HG03159 (cell line): ENCODE data around the gene GNB1L.
"Not testable (repeated sequence)": the region's sequence is repeated elsewhere in the genome, so short reads cannot be mapped to it uniquely, and the experiment has no call there.

Experiments
- ATAC-seq: cut with Tn5 transposase; IDR thresholded peaks from one replicate; pipeline ENCODE4 v1.9.1; 2021; ENCODE audit warnings: mild to moderate bottlenecking, moderate library complexity; ENCODE audit not compliant: unreplicated experiment

GNB1L gene

DNA sequence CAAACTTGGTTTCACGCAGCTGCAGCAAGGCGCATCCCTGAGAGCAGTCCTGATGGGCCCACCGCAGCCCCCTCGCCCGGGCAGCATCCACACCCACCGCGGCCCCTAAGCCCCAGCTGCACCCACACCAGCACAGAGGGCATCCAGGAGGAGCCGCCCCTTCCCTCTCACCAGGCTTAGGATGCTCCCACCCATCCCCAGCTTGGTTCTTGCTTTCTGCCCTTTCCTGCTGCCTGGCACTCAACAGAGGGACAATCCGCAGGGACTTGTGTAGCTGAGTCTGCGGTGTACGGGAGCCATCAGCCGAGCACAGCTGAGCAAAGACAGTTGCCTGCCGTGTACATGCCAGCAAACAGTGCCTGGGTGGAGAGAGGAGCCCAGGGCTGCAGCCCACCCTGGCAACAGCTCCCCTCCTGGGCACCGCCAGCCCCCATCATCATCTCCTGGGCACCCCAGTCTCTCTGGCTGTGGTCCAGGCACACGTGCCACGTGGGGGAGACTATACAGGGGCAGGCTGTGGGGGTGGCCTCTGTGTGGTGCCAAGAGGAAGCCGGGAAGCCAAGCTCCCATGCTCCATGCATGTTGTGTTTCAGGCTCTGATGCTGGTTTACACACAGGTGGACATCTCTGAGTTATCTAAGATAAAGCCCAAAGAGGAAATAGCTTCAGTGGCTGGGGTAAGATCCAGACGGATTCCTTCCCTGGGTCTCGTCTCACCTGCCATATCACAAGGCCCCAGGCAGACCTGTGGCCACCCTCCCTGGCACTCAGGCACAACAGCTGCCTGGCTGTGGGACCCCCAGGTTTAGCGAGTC is 36.0 kb upstream of the GNB1L start:
- no peak for ATAC-seq

DNA sequence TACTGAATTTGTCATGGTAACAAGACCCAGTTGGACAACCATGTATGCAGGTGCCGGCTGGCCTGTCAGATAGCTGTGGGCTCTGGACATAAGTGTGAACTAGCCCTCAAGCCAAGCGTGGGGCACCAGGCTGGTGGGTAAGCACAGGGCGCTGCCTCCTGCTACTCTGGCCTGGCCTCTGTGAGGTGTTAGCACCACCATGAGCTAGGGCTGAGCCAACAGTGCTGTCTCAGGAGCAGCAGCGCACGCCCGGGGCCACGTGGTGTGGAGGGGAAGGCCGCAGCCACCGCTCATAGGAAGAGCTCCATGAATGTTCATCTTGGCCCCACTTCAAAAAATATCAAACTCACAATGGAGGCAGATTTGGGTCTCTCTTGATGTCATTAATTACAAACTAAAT is 35.3 kb upstream of the GNB1L start:
- ATAC-seq: no peak

DNA sequence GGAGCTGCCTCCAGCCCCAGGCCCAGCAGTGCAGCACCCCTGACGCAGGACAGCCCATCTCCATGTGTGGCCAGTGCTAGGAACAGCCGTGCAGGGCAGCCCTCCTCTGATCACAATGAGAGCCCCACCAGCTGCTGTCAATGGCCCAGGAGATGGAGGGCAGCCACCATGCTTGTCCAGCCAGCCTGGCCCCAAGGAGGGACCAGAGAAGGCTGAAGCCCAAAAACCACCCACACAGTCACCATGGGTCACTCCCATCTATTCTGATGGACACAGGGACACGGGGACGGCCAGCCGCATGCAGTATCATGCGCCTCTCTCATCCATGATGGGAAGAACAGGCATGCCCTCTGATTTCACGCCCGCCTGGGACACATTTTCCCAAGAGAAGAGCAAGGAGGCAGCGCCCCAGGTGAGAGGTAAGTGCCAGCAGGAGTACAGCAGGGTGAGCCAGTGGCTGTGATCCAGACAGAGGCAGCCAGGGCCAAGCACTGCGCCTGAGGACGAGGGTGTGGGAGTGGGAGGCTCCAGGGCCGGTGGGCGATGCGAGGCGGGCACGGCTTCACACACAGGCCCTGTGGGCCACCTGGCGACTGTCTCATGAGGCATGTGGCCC is 33.6 kb upstream of the GNB1L start:
- no peak for ATAC-seq

DNA sequence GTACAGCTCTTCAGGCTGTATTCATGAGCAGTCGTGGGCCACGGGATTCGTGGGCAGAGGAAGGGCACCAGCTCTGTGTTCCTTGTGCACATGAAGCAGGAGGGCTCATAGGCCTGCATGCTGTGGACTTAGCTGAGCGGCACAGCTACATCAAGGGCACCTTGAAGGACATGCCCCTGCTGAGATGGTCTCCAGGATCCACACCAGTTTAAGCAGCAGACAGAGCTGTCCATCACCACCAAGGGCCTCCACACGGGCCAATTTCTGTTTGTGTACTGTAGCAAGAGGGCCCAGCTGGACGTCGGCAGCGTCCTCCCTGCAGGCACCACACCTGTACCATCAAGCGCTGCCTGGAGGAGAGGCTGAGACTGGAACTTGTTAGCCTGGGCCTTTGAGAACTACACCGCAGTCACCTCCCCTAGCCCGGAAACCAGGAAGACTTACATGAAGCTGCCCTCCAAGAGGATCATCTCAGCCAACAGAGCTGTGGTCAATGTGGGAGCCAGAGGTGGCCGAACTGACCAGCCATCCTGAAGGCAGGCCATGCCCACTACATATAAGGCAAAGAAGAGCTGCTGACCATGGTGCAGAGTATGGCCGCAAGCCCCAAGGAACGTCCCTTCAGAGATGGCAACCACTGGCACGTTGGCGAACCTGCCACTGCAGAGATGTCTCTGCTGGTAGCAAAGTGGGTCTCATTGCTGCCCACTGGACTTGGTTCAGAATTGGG is 32.7 kb upstream of the GNB1L start:
- ATAC-seq: no peak

DNA sequence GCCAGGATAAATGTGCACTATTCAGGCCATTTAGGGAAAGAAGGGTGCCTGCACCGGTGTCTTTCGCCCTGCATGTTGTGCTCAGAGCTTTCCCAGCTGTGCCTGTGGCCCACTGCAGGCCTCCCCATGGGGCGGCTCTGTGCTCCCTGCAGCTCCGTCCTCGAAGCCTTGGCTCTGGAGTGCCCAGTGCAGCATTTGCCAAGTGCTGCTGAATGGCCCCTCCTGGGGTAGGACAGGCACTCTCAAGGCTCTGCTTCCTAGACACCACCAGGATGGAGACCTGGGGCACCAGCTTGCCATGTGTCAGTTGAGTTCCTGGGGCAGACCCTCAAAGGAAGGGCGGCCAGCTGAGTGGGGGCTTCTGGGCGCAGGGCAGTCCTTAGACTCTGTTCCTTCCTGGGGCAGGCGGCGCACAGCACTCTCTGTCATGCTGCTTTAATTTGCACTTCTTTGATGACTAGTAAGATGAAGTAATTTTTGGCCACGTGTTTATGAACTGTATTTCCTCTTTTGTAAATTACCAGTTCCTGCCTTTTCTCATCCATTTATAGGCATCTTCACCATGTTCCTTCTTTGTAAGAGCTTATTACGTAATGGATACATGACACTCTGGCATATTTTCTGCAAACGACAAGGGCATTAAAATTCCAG is 32.1 kb upstream of the GNB1L start:
- no peak for ATAC-seq

DNA sequence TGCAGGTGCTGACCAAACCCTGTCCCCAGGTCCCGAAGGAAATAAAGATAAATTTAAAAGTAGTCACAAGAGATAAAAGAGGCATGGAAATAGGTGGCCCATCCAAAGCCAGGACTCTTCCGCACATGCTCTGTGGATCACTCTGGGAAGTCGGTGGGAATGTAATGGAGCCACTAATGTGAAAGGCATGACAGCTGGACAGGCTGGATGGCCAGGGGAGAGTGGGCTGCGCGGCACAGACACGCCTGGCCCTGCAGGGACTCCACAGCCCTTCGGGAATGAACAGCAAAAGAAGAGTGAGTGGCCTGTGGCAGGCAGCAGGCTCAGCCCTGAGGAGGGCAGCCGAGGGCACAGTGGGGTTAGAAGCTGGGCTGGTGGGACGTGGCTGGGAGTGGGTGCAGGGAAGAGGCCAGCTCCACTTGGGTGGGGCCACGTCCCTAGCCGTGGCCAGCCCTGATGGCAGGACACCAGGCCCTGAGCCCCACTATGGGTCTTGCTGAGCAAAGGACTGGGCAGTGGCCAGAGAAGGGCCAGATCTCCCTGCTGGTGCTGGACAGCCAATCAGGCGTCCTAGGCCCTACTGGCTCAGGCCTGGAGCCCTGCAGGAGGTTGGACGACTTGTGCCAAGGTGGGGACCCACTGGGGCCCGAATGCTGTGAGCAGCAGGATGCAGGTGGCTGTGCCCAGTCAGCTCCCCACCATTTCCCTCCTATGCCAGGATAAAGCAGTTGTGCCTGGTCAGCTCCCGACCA is 31.3 kb upstream of the GNB1L start:
- no peak for ATAC-seq

DNA sequence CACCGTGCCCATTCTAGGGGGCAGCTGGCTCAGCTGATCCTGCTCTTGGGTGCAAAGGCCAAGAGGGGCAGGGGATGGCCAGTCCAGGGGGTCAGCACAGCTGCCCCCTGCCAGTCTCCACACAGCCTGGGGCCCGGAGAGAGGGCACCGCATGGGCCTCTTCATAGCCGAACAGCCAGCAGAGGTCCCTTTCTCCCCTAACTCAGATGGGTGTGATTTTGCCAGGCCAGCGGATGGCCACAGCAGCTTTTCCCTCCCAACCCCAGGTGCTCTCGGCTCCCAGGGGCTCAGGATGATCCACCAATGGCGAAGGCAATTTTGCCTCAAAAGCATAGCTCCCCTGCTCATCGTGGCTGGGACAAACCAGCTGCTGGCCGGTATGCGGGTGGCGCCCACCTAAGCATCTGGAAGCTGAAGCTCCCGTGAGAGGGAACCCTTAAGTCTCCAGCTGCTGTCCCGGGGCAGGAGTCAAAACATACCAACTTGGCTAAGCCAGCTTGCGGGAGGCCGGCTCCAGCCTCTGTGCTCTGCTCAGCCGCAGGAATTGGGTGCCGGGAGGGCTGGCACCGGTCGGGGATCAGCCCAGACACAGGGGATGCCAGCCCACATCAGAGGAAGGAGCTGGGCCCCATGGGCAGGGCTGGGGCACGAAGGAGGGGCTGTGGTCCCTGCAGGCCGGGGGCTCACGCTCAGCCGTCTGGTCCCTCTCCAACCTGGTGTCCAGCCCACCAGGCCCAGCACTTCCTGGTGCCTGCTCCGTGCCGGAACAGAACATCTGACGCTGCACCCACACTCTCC is 30.5 kb upstream of the GNB1L start:
- no peak for ATAC-seq

DNA sequence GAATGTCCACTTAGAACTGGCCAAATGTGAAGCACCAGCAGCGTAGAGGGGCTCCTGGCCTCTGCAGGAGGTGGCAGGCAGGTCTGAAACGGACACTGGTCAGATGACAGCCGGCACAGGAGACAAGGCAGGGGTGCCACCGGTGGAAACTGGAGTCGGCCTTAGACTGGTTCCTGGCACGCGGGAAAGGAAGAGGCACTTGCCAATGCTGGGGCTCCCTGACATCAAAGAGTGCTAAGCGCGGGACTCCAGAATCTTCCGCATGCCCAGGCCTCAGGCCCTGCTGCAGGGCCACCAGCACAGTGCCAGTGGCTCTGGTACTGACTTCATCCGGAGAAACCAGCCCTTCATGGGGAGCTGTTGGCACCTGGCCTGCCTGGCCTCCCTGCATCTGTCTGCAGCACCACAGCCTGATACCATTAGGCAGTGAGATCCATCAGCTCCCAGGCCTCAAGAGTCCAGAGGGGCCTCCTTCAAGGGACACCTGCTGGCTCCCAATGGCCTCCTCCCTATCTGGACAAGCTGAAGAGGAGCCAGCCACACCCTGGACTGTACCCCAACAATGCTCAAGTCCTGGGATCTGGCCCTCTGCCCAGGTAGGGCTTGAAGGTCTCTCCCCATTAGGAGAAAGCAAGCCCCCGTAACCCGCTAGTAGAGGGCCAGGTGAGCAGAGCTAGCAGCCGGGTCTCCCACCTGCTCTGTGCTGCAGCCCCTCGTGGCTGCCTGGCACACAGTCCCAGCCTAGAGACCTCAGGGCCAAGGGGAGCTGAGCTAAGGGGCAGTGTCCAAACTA is 29.7 kb upstream of the GNB1L start:
- no peak for ATAC-seq

DNA sequence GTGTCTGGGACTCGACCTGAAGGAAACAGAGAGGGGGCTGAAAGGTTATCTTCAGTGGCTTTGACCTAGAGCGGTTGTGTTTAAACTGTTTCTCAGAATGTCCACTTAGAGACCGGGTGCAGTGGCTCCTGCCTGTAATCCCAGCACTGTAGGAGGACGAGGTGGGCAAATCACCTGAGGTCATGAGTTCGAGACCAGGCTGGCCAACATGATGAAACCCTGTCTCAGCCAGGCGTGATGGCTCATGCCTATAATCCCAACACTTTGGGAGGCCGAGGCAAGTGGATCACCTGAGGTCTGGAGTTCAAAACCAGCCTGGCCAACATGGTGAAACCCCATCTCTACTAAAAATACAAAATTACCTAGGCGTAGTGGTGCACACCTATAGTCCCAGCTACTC is 28.8 kb upstream of the GNB1L start:
- ATAC-seq: not testable (repeated sequence)

DNA sequence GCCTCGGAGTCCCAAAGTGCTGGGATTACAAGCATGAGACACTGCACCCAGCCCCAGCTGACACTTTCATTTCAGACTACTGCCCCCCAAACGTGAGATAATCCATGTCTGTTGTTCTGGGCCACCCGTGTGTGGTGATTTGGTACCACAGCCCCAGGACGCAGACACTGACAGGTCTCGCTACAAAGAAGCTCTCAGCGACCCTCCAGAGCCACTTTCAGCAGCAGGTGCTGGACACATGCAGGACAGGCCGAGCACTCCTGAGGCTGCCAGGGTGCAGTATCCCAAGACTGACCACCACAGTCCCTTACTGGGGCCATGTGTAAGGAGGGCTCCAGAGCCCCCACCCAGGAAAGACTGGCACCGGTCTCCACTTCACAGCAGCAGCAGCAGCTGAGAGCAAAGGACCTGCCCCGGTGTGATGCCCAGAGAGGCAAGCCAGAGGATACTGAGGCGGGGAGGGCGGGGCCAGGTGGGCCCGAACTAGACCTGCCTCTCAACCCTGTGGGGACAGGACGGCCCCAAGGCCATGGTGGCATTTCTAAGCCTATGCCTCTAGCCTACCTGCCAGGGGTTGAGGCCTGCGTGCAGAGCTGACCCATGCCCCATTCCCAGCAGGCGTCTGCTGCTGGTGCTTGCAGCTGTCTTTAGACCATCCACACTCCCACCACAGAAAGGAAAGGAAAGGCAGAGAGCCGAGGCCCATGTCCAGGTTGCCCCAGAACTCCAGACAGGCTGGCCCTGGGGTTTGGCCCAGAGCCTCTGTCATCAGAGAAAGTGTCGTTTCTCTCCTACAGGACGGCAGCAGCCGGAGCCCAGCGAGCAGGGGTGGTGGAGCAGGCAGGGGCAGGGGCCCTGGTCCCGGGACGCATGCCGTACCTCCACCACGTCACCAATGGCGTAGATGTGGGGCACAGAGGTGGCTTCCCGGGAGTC is 28.0 kb upstream of the GNB1L start:
- ATAC-seq: no peak

DNA sequence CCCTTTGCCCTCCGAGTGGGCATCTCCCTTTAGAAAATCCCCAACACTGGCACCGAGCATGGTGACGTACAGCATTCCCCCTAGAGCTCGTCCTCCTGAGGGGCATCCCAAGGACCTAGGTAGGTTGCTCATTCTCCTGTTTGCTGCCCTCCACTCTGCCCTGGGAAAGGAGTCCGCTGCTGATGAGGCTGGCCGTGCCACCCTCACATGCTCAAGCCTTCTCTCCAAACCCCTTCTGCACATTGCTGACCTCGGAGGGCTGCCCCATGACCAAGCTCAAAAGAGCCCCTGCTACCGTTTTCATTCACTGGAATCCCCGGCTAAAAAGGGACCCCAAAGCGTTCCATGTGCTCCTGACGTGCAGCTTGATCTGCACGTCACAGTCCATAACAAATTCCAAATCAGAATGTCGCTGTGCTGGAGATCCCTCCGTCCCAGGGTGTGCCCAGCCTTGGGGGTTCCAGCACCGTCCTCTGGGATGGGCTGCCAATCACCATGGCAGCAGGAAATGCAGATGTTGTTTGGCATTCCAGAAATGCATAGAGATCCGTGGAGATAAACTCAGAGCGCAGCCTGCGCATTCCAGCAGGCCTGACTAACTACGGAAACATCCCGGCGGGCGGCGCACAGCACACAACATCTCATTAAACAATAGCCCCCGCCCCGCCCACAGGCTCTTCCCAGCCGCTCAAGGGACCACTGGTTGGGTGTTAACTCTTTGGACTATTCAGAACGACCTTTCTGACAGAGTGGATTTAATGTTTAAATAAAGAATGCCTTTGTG is 26.3 kb upstream of the GNB1L start:
- no peak for ATAC-seq

DNA sequence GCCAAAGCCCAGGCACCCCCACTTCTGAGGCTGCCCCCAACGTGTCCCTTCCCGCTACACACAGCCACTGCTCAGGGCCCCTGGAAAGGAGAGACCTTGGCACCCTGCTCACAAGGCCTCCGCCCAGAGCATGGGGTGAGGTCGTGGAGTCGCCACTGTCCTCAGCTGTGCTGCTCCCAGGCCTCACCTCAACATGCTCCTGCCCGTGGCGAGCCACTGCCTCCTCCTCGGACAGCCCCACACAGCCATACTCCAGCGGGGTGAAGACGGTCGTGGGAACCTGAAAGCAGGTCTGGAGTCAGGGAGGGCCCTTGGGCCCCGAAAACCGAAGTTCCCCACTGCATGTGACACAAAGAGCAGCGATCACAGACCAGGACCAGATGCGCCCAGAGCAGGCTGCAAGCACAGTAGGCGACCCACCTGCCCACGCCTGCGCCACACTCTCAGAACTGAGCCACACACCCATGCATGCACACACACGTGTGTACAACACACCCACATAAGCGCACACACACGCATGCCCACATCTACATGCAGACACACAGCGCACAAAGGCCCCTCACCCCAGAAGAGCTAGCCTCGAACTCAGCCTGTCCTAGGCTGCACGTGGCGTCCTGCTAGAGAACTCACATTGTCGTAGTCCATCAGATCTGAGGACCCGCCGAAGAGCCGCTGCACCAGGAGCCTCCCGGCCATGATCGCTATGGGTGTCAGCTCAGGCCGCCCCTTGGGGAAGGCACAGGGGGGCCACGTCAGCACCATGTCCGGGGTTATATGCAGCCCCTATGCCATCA is 25.5 kb upstream of the GNB1L start:
- no peak for ATAC-seq

DNA sequence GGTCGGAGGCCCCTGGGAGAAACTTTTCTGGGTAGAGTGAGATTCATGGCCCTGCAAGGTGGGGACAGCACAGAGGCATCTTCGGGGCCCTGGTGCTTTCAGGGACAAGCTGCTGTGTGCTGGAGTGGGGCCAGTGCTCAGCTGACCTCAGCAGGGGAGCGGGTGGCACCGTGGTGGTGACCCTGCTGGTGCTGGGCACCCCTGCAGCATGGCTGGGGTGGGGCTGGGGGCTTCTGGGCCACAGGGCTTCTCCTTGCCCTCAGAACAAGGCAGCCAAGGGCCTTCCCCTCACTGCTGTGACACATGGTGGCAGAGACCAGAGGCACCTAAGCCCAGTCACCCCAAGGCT is 24.9 kb upstream of the GNB1L start:
- no peak for ATAC-seq

DNA sequence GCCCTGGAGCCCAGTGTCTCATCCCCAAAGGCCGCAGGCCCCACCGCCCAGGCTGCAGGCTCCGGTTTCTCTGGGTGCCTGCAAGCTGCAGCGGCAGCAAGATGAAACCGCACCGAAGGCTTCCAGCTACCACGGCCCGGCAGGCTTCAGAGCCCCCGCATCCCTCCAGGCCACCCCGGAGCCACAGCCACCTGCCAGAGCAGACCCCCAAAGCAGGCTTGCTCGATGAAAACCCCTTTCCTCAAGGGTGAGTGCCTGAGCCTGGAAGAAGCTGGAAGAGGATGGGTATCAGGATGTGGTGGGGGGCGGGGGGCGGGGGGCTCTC is 24.5 kb upstream of the GNB1L start:
- no peak for ATAC-seq

DNA sequence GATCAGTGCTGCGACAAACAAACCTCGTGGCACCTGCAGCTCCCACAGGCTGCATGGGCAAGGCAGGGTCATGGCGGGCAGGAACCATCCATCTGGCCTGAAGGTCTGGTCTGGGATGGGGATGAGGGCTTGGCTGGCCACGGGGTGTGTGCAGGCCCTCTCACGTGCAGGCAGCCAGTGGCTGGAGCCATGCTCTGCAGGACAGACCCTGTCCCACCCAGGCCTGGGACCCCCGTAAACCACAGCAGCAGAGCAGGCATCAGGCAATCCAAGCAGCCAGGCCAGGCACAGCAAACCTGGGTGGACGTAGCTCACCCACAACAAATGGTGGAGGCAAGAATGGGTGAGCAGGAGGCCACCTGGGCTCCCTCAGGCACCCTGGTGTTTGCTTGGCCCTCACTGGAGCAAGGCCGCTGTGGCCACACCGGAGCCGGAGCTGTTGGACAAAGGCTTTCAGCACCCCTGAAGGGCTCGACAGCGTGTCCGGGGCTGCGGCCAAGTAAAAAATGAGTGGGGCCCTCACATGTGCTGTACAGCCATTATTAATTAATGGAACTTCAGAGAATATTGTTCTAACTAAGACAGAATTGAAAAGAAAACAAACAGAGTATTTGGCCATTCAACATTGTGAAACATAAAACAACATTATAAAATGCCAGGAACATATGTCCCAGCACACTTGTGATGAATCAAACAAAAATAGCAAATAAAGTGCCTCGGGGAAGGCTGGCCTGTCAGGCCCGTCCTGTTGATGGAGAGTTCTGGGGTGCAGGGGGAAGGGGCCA is 24.0 kb upstream of the GNB1L start:
- ATAC-seq: no peak
